HG02981 (cell line): ENCODE results near the gene ZNF148.

Experiments
- ATAC-seq: cut with Tn5 transposase; IDR thresholded peaks from one replicate; pipeline ENCODE4 v1.9.1; 2021; ENCODE audit warnings: mild to moderate bottlenecking, moderate library complexity; ENCODE audit not compliant: unreplicated experiment

Gene ZNF148

DNA sequence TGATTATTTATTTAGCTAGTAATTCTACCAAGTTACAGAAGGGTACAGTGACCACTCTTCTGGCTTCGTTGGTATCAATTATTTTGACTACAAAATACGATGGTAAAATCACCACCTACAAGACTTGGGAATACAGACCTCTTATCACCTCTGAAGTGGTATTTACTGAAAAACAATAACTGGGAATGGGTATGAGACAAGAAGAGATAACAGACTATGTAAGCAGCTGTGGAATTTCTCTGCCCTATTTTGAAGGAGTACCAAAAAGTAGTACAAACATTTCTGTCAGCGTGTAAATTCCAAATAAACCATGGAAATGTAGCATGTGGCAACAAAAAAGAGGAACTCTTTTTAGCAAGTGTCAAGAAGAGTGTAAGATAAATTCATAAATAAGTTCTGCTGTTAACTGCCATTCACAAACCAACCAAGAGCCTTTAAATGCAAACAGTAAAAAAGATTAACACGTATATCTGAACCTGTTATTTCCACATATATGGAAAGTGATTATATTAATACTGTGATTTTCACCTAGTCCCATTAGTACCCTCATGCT lies 85.6 kb downstream of the ZNF148 start:
- no peak for ATAC-seq

DNA sequence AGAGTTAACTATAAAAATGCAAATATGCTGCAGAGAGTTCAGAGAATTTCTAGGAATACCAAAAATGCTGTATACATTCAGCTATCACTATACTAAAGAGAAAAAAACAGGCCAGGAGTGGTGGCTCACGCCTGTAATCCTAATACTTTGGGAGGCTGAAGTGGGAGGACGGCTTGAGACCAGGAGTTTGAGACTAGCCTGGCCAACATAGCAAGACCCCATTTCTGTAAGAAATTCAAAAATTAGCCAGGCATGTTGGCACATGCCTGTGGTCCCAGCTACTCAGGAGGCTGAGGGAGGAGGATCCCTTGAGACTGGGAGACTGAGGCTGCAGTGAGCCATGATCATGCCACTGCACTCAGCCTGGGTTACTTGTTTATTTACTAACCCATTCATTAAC lies 87.9 kb downstream of the ZNF148 start:
- ATAC-seq: no peak

DNA sequence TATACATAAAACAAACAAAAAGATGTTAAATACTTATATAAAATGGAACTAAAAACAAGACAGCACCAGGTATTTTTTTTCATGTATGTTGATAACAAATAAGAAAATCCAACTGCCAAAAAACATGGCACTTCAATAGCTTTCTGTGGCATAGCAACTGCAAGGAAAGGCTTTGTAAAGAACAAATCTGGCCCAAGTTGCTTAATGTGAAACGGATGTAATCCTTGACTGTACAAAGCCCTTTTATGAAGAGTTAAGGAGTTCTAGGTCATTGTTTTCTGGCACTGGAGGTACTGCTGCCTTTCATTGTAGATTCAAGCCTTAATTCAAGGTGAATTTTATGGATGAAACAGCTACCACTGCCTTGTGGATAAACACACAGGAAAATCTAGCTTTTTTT lies 93.7 kb downstream of the ZNF148 start:
- ATAC-seq: no peak

DNA sequence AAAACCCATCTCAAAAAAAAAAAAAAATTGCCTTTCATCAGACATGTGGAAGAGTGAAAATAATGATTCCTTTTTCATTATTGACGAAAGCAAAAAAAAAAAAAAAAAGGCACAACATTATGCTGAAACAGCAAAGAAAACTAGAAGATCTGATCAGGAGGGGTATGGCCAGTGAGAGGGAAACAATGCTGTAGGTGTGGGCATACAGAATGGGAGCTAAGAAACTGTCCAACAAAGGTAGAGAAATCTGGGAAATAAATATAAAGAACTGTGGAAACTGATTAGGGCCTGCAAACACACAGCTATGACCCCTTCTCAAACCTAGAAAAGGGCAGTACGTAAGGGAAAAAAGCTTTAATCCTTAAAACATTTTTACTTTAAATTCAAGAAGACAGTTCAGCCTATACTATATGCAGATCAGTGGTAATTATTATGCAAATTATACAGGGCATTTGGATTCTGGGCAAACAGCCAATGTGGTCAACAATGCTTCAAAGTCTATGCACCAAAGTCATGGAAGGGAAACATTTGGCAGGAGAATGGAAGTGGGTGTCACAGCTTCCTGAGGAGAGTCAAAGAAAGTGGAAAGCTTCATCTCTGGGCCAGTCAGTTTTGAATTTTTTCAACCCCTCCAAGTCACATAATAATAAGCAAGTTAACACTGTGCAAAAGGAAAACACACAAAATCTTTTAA lies 94.3 kb downstream of the ZNF148 start:
- ATAC-seq: no peak

DNA sequence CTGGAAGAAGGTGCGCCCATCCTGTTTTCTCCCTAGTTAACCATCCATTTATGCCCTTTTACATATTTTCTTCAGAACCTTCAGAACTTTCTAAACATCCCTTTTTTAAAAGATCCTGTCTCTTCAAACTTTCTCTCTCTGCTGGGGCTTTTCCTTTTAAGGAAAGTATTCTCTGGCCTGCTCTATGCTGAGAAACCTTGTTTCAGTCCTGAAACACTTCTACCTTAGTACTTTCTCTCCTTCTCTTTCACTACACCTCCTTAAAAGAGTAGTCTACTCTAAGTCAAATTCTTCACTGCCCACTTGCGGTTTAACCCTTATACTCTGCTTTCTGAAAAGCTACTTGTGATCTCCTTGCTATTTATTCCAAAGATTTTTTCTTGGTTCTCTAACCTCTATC lies 97.0 kb downstream of the ZNF148 start:
- no peak for ATAC-seq

DNA sequence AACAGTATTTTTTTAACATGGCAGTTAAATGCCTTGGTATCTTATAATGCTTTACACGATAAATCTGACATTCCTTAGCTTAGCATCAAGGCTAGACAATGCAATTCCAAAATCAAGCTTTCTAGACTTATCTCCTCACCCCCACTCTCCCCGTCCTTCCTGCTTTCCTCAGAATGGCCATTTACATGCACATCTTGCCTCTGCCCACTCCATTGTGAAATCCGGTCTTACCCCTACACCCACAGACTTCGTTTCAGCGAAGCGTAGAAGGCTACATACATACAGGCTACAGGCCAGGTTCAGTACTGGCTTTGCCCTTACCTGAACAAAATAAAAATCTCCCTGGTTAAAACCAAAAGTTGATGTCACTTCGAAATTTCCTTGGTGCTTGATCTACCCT lies 104.0 kb downstream of the ZNF148 start:
- ATAC-seq: no peak

DNA sequence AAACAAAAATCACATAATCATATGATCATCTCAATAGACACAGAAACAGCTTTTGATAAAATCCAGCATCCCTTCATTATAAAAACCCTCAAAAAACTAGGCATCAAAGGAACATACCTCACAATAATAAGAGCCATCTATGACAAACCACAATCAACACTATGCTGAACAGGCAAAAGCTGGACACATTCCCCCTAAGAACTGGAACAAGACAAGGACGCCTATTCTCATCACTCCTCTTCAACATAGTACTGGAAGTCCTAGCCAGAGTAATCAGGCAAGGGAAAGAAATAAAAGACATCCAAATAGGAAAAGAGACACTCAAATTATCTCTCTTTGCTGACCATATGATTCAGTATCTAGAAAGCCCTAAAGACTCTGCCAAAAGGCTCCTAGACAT lies 107.7 kb downstream of the ZNF148 start:
- no peak for ATAC-seq

DNA sequence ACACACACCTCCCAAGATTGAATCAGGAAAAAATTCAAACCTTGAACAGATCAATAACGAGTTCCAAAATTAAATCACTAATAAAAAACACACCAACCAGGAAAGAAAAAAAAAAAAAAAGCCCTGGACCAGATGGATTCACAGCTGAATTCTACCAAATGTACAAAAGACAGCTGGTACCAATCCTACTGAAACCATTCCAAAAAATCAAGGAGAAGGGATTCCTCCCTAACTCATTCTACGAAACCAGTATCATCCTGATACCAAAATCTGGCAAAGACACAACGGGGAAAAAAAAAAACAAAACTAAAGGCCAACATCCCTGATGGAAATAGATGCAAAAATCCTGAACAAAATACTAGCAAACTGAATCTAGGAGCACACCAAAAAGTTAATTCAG lies 108.2 kb downstream of the ZNF148 start:
- no peak for ATAC-seq

DNA sequence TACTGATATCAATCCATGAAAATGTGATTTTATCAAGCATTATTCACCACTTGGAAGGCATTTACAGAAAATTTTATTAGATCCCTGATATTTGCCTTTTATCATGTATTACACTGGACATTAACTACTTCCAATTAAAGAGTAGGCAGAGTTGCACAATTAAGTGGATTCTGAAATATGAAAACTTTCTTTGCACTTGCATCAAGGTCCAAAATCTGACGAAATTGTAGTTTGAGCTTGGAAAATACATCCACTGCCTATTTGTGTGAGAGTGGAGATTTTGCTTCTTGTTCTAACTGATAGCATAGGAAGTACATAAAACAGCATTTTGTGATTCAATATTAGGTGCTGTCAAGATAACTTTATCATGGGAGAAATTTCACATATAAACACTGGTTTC lies 113.0 kb downstream of the ZNF148 start:
- ATAC-seq: no peak

DNA sequence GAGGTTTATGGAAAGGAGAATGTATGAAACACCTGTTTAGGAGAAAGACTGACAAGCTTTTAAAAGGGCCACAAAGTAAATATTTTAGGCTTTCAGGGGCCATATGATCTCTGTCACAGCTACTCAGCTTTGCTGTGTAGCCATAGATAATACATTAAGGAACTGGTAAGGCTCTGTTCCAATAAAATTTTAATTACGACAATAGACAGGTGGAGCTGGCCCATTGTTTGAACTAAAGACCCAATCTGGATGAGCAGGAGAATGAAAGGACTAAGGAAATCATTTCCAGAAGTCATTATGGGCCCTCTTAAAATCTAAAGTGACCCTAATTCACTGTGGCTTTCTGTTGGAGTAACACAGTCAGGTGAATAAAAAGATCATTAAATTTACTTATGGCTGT lies 114.1 kb downstream of the ZNF148 start:
- no peak for ATAC-seq

DNA sequence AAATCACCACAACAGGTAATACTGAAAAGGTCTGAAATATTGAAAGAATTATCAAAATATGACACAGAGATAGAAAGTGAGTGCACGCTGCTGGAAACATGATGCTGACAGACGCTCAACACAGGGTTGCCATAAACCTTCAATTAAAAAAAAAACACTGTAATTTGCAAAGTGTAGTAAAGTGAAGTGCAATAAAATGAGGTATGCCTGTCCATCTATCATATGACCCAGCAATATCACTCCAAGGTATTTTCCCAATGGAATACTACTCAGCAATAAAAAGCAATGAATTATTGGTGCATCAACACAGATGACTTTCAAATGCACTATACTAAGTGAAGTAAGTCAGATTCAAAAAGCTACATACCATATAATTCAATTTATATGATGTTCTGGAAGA lies 115.0 kb downstream of the ZNF148 start:
- ATAC-seq: no peak

DNA sequence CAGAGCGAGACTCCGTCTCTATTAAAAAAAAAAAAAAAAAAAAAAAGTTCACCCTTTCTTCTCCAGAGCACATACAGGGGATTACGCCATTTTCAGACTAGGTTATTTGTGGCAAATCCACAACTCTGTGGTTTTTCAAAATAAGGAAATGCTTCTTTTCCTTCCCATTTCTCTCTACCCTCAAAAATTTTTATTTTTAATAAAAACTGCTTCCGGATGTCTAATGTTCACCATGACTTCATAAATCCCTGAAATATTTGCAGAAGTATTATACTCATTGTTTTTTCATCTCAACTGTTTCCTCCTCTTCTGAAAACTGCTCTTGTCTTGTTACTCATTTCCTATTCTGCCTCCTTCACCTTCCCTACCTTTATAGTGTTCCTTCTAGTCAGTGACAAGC lies 117.6 kb downstream of the ZNF148 start:
- ATAC-seq: no peak

DNA sequence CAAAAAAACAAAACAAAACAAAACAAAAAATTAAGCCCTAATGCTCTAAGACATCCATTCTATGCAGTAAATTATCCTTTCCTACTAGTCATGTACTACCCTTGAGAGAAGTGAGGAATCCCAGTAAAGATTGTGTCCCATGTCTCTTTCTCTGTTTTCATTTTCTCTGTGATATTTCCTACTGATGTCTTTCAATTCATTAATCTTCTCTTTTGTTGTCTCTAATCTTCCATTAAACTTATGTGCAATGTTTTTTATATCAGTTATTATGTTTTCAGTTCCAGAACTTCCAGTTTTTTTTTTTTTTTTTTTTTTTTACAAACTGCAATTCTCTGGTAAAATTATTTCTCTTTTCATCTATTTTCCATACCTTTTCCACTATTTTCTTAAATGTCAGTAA lies 118.5 kb downstream of the ZNF148 start:
- no peak for ATAC-seq

DNA sequence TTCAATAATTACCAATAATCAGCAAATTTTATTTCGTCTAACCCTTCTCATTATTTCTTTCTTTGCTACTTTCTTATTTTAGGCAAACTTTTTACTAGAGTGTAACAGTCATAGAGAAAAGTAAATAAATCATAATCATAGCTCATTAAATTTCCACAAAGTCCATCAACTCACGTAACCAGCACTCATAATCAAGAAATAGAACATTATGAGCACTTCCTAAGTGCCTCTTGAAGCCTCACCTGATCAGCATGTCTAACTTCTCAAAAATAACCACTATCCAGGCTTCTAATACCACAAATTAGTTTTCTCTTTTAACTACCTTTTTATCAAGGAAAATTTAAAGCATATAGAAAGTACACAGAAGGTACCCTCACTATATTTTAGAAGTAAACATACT lies 124.2 kb downstream of the ZNF148 start:
- ATAC-seq: no peak

DNA sequence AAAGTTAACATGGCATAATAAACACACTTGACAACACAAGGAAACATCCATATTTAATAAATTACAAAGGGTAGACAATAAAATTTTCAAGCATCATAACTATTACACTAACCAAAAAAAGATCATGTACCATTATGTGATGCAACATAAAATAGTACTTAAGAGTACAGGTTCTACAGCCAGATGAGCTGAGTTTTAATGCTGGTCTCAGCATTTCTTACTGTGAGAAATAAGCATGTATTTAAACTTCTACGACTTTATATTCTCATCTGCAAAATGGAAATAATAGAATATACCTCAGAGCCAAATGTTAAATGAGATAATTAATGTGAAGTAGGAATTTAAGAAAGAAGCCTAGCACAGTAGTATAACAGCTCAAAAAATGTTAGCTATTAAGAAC lies 128.9 kb downstream of the ZNF148 start:
- ATAC-seq: no peak

DNA sequence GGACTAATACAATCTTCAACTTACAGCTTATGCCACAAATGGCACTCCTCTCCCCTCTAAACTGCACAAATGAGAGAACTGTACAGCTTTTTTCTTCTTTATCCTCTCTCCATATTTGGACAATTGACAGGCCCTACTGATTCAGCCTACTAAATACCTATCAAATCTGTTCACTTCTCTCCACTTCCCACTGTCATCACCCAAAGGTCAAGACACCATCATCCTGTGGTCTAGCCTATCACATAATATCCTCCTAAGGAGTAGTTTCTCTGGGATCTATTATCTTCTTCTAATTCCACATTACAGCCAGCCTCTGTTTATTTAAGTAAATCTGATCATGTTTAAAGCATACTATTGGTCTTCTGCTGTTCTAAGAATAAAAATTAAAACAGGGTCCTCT lies 129.6 kb downstream of the ZNF148 start:
- no peak for ATAC-seq

DNA sequence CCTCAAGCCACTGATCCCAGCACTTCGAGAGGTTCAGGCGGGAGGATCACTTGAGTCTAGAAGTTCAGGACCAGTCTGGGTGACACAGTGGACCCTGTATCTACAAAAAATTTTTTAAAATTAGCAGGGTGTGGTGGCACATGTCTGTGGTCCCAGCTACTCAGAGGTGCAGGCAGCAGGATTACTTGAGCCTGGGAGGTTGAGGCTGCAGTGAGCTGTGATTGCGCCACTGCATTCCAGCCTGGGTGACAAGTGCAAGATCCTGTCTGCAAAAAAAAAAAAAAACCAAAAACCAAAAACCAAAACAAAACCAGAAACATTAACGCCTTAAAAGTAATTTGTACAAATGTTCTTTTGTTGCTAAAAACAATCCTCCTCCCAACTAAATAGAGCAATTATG lies 134.6 kb downstream of the ZNF148 start:
- no peak for ATAC-seq

DNA sequence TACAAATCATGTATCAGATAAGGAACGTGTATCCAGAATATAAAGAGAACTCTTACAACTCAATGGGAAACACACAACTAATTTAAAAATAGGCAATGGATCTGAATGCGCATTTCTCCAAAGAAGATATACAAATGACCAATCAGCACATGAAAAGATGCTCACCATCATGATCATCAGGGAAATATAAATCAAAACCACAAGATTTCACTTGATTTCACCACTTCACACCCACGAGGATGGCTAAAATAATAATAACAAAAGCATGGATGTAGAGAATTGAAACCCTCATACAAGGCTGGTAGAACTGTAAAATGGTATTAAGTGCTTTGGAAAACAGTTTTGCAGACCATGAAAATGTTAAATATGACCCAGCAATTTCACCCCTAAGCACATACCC lies 135.9 kb downstream of the ZNF148 start:
- ATAC-seq: no peak

DNA sequence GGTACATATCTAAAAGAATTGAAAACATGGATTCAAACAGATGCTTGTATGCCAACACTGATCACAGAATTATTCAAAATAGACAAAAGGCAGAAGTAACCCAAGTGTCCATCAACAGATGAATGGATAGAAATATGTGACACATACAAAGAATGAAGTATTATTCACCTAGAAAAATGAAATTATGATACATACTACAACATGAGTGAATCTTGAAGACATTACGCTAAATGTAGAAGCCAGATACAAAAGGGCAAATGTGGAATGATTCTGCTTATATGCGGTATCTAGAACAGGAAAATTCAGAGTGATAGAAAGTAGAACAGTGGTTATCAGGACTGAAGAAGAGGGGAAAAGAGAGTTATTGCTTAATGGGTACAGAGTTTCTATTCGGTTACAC lies 136.4 kb downstream of the ZNF148 start:
- ATAC-seq: no peak

DNA sequence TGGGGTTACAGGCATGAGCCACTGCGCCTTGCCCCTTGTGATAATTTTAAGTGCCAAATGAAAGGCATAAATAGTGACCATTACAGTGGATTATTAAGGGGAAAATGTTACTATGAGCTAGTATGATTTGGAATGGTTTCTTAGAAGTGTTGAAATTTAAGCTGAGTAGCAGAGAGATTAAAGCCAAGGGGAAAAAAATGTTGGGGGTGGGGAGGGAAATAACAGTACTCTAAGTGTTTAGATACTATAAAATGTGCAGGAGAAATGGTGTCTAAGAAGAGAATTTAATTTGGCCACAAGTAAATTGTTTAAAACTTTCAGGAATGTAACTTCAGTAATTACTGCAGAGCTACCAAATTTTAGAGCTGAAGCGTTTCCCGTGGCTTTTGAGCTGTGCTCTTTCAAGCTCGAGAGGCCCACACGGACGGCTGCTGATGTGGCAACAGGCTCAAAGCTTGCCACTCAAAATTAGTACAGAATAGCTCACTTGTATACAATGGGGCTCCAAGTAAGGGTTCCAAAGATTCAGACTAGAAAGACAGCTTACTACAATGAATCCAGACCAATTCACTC lies 138.7 kb downstream of the ZNF148 start:
- ATAC-seq: no peak

DNA sequence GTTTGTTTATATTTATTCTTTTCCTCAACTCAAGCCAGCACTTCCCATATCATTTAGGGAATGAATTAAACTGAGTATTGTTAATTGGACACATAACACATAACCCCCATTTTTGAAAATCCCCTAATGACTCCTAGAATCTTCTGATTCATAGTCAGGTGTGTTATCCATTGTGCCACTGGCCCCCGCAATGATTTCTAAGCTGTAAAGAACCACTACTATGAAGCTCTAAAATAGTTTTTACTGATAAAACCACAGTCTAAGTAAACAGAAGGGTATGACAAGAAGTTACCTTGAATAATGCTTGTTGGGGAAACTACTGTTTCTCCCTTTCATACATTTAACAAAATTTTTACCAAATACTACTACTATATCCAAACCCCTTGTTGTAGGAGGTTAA lies 140.3 kb downstream of the ZNF148 start:
- ATAC-seq: no peak

DNA sequence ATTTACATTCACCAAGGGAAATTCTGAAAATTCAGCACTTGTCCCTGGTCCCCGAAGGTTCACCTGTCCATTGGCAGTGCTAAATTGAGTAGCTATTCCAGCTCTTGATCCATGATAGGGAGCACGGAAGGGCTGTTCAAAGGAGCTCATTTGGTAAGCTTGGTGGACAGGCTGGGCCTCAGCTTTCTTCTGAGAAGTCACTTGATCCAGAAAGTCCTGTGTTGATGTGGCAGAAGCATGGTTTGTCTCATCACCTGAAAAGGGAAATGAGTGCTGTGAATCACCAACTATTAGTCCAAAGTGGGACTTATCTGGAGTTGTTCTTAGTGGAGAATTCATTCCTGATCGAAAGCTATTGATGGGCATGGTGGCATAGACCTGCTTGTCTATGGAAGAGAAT lies 142.7 kb downstream of the ZNF148 start:
- ATAC-seq: no peak

DNA sequence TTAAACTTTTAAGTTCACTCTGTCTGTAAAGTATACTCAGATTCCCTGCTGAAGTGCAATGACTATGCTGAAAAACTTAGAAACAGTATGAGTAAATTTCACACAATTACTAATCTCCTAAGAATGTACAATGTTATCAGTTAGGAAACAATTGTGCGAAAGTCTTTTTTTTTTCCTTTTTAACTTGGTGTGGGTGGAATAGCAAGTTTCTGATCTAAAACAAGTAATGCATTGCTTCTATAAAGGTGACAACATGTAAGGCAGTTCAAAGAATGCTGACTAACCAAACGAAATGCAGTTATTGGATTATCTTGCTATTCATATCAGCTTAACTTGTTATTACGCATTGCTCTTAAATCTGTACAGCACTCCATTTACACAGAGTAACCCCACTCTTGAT lies 143.2 kb downstream of the ZNF148 start:
- ATAC-seq: no peak
